K562 (cell line): ENCODE results near the gene ZKSCAN4. TPM values are rescaled to one million over a fixed set of nuclear protein-coding genes. Genes with fewer than 3 reads are reported as not detected.

Experiments
- ARID3A ChIP-seq: IDR thresholded peaks from 2 replicates; pipeline ENCODE4 v1.6.1; 2012; ENCODE audit warnings: low read depth, low read length, improper control_type of control experiment, borderline replicate concordance
- ARNT ChIP-seq, 2 experiments: fragments of 450-650 bp; IDR thresholded peaks; 2 replicates each; pipeline ENCODE4 v1.6.1; 2016; ENCODE audit warnings: mild to moderate bottlenecking in 1 of 2
- ASH1L ChIP-seq: fragments of 450-650 bp; IDR thresholded peaks from 2 replicates; pipeline ENCODE4 v1.6.1; 2018; ENCODE audit warnings: borderline replicate concordance, mild to moderate bottlenecking, low read depth; ENCODE audit not compliant: partially characterized antibody
- BDP1 ChIP-seq: IDR thresholded peaks from 3 replicates; pipeline ENCODE4 v1.6.1; 2011; ENCODE audit not compliant: insufficient read length, insufficient read depth
- CBX8 ChIP-seq: fragments of 200-600 bp; sonication (generic); IDR thresholded peaks from 2 replicates; pipeline ENCODE4 v1.6.1; 2012; ENCODE audit warnings: borderline replicate concordance, mixed run types, low read depth, mild to moderate bottlenecking, moderate library complexity, mixed read lengths, low read length, control low read depth, inconsistent platforms; ENCODE audit not compliant: poor library complexity, severe bottlenecking; ENCODE audit errors: extremely low read depth
- CCNT2 ChIP-seq: IDR thresholded peaks from 2 replicates; pipeline ENCODE4 v1.6.1; 2011; ENCODE audit warnings: borderline replicate concordance, low read depth, mild to moderate bottlenecking, moderate library complexity, mixed read lengths, low read length; ENCODE audit not compliant: insufficient read length; ENCODE audit errors: extremely low read depth
- DDX20 ChIP-seq: fragments of 450-650 bp; IDR thresholded peaks from 2 replicates; pipeline ENCODE4 v1.6.1; 2016; ENCODE audit warnings: missing genetic modification characterization, low read depth, mild to moderate bottlenecking, missing compliant biosample characterization, moderate library complexity
- MBD2 ChIP-seq: sonication (generic); IDR thresholded peaks from 2 replicates; pipeline ENCODE4 v1.6.1; 2016; ENCODE audit warnings: low read depth, borderline replicate concordance
- MIER1 ChIP-seq: fragments of 450-650 bp; IDR thresholded peaks from 2 replicates; pipeline ENCODE4 v1.6.1; 2016; ENCODE audit warnings: antibody characterized with exemption, mild to moderate bottlenecking, low read depth
- MTA1 ChIP-seq: fragments of 450-650 bp; IDR thresholded peaks from 2 replicates; pipeline ENCODE4 v1.6.1; 2017; ENCODE audit warnings: borderline replicate concordance
- PBX2 ChIP-seq, 2 experiments: IDR thresholded peaks in 1 of 2; conservative IDR thresholded peaks in 1 of 2; 2 replicates each; pipeline ENCODE4 v1.6.1; 2016; ENCODE audit warnings: low read depth in 2 of 2, mild to moderate bottlenecking in 1 of 2, missing compliant biosample characterization in 1 of 2, missing genetic modification characterization in 1 of 2, moderate library complexity in 1 of 2
- POLR2AphosphoS5 ChIP-seq: IDR thresholded peaks from 2 replicates; pipeline ENCODE4 v1.6.1; 2011; ENCODE audit warnings: mild to moderate bottlenecking, low read depth, low read length, moderate library complexity; ENCODE audit not compliant: control insufficient read depth, insufficient read depth
- RFX7 ChIP-seq: fragments of 250-450 bp; sonication (Bioruptor Pico); IDR thresholded peaks from 2 replicates; pipeline ENCODE4 v1.5.1; 2021; ENCODE audit warnings: mild to moderate bottlenecking
- SNRNP70 ChIP-seq: fragments of 200-400 bp; formaldehyde crosslinking; optimal IDR thresholded peaks from 2 replicates; pipeline ENCODE3; 2017; ENCODE audit warnings: low read depth, low read length
- STAT5A ChIP-seq: IDR thresholded peaks from 2 replicates; pipeline ENCODE4 v1.6.1; 2012; ENCODE audit warnings: low read length, inconsistent platforms, borderline replicate concordance
- TARDBP ChIP-seq: fragments of 450-650 bp; IDR thresholded peaks from 2 replicates; pipeline ENCODE4 v1.6.1; 2016
- TBP ChIP-seq: optimal IDR thresholded peaks from 2 replicates; pipeline ENCODE3; 2011; ENCODE audit warnings: low read depth, low read length, improper control_type of control experiment
- TOE1 ChIP-seq, 2 experiments: fragments of 450-650 bp in 1 of 2; sonication (generic) in 1 of 2; formaldehyde crosslinking in 1 of 2; IDR thresholded peaks; 2 replicates each; pipeline versions ENCODE4 v1.7.1 to v1.8.0; 2016 to 2022; ENCODE audit warnings: borderline replicate concordance in 2 of 2, mild to moderate bottlenecking in 2 of 2, antibody characterized with exemption in 1 of 2, inconsistent platforms in 1 of 2, low read depth in 1 of 2, missing genetic modification reagents in 1 of 2, moderate library complexity in 1 of 2
- USF2 ChIP-seq: sonication (generic); formaldehyde crosslinking; IDR thresholded peaks from 2 replicates; pipeline ENCODE4 v1.5.0; 2020; ENCODE audit warnings: missing genetic modification reagents
- ZNF3 ChIP-seq: fragments of 250-450 bp; sonication (Bioruptor Pico); IDR thresholded peaks from 2 replicates; pipeline ENCODE4 v1.5.0; 2021; ENCODE audit warnings: mild to moderate bottlenecking, moderate library complexity
- polyA plus RNA-seq, 8 experiments: library from polyadenylated mRNA; depleted of rRNA in 4 of 8; stranded (reverse) in 5 of 8; unstranded in 3 of 8; fragments of >200 nt; fragmentation: Nextera tagmentation in 2 of 8; fragmentation: Illumina TruSeq in 1 of 8; extraction: Ambion mirVana in 2 of 8; extraction: Trizol in 1 of 8; gene quantifications; 2 replicates each; pipeline versions ENCODE4 v1.2.1 to v1.2.3, GENCODE V29; 2011 to 2014; ENCODE audit warnings: inconsistent platforms in 1 of 8, missing spikeins in 1 of 8
- total RNA-seq, 7 experiments: library from RNA; depleted of rRNA in 6 of 7; stranded (reverse); fragments of >200 nt in 6 of 7; fragmentation: Illumina TruSeq in 2 of 7; extraction: Trizol in 2 of 7; gene quantifications; 2 replicates each; pipeline versions ENCODE4 v1.2.1 to v1.2.3, GENCODE V29; 2011 to 2021; ENCODE audit warnings: low replicate concordance in 1 of 7
- TF ChIP-seq, protein P1 (sequence below): fragments of 250-450 bp; sonication (Bioruptor Pico); IDR thresholded peaks from 2 replicates; pipeline ENCODE4 v1.6.1; 2021; ENCODE audit warnings: mild to moderate bottlenecking

The ZKSCAN4 gene
- total and polyA plus RNA-seq, 9 of the 15 experiments (the other 6 are each of a cell fraction or from before 2014, with no cell fraction given) = 1.2 to 5.3 (median 4.7) TPM

- TF ChIP-seq USF2 (CRISPR knock-in tag) (no peak; the same call in 1 of the 2 replicates), BDP1 (peak; percentile 98), ASH1L (peak; percentile 20), STAT5A (peak; percentile 50; the same call in 1 of the 2 replicates), CCNT2 (no peak), MIER1 (no peak), POLR2AphosphoS5 (0 out of 2 replicates have a peak, but pooled peaks have one; percentile 34), MTA1 (peak; percentile 91; the same call in 1 of the 2 replicates), TOE1 (IDR thresholded peaks at IDR 0.05; ENCODE audit: borderline replicate concordance) (peak; percentile 13; the same call in 1 of the 2 replicates), TOE1 (CRISPR knock-in tag; IDR thresholded peaks at IDR 0.05; ENCODE audit: borderline replicate concordance, low read depth) (peak; percentile 97), CBX8 (no peak), DDX20 (no peak), TARDBP (peak; percentile 84; the same call in 1 of the 2 replicates), ARID3A (peak; percentile 98), RFX7 (CRISPR knock-in tag) (no peak), PBX2 (CRISPR knock-in tag; IDR thresholded peaks at IDR 0.05; ENCODE audit: low read depth) (no peak), PBX2 (tag; conservative IDR thresholded peaks at IDR 0.05; ENCODE audit: low read depth) (no peak), MBD2 (no peak), ZNF3 (CRISPR knock-in tag) (no peak), ARNT (IDR thresholded peaks at IDR 0.05) (peak; percentile 80 to 88), TBP (peak; percentile 100), SNRNP70 (no peak)
- TF ChIP-seq, protein P1, sequence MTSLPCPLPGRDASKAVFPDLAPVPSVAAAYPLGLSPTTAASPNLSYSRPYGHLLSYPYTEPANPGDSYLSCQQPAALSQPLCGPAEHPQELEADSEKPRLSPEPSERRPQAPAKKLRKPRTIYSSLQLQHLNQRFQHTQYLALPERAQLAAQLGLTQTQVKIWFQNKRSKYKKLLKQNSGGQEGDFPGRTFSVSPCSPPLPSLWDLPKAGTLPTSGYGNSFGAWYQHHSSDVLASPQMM (CRISPR knock-in tag) = no peak
Observed at GRCh38 chr6:28212510-28213212, 39.4 kb downstream of the ZKSCAN4 start (continued).
